Measurements from ENCODE around the gene SCGB2A2.
A peak's percentile ranks its signal among the peaks of the same experiment; 100 is the strongest.

The SCGB2A2 gene

GRCh38 chr11:62269654-62270278, at the start of gene SCGB2A2:
SCGB2A2 (plus strand) TSS chr11:62270158; CDS start chr11:62270217, 59 bp downstream.
- no peak for DNase-seq

- no peak for DNase-seq
These were observed 48.5 kb upstream of the SCGB2A2 start for GRCh38 chr11:62221498-62221897.

- no peak for DNase-seq
These were observed 46.9 kb upstream of the SCGB2A2 start for GRCh38 chr11:62223095-62223494.

- no peak for DNase-seq
These were observed 36.2 kb upstream of the SCGB2A2 start for GRCh38 chr11:62233730-62234129.

GRCh38 chr11:62236187-62236586, 33.8 kb upstream of the SCGB2A2 start:
- DNase-seq = no peak

- DNase-seq = no peak
These were observed 32.5 kb upstream of the SCGB2A2 start for GRCh38 chr11:62237499-62237898.

GRCh38 chr11:62238151-62238550, 31.8 kb upstream of the SCGB2A2 start:
- DNase-seq = no peak

GRCh38 chr11:62241095-62241494, 28.9 kb upstream of the SCGB2A2 start:
- no peak for DNase-seq

- no peak for DNase-seq
These were observed 27.9 kb upstream of the SCGB2A2 start, which contains the start of gene SCGB1D2 for GRCh38 chr11:62242021-62242420. SCGB1D2 (plus strand) TSS chr11:62242239; CDS start chr11:62242308, 69 bp downstream.

- no peak for DNase-seq
These were observed 24.6 kb upstream of the SCGB2A2 start for GRCh38 chr11:62245271-62245753.

- DNase-seq = no peak
These were observed 18.3 kb upstream of the SCGB2A2 start for GRCh38 chr11:62251698-62252097.

GRCh38 chr11:62253999-62254542, 15.9 kb upstream of the SCGB2A2 start:
- no peak for DNase-seq

GRCh38 chr11:62256281-62256680, 13.7 kb upstream of the SCGB2A2 start:
- DNase-seq = no peak

GRCh38 chr11:62260261-62260953, 9.6 kb upstream of the SCGB2A2 start:
- DNase-seq = no peak

GRCh38 chr11:62264004-62264403, 6.0 kb upstream of the SCGB2A2 start:
- no peak for DNase-seq

GRCh38 chr11:62266558-62266957, 3.4 kb upstream of the SCGB2A2 start:
- DNase-seq = peak; percentile 47

GRCh38 chr11:62267050-62267449, 2.9 kb upstream of the SCGB2A2 start:
- DNase-seq = no peak

- no peak for DNase-seq
These were observed 2.4 kb upstream of the SCGB2A2 start for GRCh38 chr11:62267576-62267975.

- DNase-seq = no peak
These were observed 3.3 kb downstream of the SCGB2A2 start for GRCh38 chr11:62273284-62273683.

GRCh38 chr11:62273789-62274275, 3.9 kb downstream of the SCGB2A2 start:
- DNase-seq = no peak

- DNase-seq = no peak
These were observed 10.5 kb downstream of the SCGB2A2 start for GRCh38 chr11:62280452-62280851.

GRCh38 chr11:62295504-62295903, 25.5 kb downstream of the SCGB2A2 start:
- DNase-seq = no peak

- no peak for DNase-seq
These were observed 29.0 kb downstream of the SCGB2A2 start, which contains the start of gene SCGB1D4 for GRCh38 chr11:62298975-62299374. SCGB1D4 (minus strand) TSS chr11:62299075; CDS start chr11:62299010, 65 bp downstream.

GRCh38 chr11:62306227-62306626, 36.3 kb downstream of the SCGB2A2 start:
- DNase-seq = no peak
